OCI-LY3 (cell line): ENCODE data around the gene TMEM74B.
A peak's percentile ranks its signal among the peaks of the same experiment; 100 is the strongest.

Source experiments
- EZH2phosphoT487 ChIP-seq: fragments of 200-600 bp; shearing (Covaris generic); IDR thresholded peaks from 2 replicates; pipeline ENCODE4 v1.6.1; 2018; ENCODE audit warnings: antibody characterized with exemption, mixed run types, low read depth
- TF ChIP-seq, protein P1 (sequence below): fragments of 200-600, 300-600 bp; sonication (generic); IDR thresholded peaks from 2 replicates; pipeline ENCODE4 v1.5.1; 2014; ENCODE audit warnings: antibody characterized with exemption, low read length, low read depth

DNA sequence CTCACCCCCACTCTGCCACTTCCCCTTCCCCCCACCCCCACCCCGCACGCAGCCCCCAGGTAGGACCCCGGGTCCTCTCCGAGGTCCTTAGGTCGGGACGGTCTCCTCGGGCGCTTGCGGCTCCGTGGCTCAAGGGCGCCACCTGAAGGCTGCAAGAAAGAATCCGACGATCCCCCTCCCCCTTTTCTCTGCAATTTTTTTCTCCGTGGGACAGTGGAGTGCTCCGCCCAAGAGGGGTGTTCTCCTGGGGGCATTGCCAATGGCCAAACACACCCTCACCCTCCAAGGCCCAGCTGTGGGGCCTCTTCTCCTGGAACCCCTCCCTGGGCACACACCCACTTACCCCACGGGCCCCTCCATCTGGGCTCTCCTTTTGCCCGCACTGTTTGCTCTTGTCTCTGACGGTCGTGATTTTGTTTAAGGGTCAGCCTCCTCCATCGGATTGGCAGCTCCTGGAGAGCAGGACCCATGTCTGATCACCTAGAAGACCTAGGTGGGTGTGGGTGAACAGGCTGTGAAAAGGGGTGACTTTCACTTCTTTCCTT is 1.1 kb upstream of the TMEM74B start:
- TF ChIP-seq, protein P1, sequence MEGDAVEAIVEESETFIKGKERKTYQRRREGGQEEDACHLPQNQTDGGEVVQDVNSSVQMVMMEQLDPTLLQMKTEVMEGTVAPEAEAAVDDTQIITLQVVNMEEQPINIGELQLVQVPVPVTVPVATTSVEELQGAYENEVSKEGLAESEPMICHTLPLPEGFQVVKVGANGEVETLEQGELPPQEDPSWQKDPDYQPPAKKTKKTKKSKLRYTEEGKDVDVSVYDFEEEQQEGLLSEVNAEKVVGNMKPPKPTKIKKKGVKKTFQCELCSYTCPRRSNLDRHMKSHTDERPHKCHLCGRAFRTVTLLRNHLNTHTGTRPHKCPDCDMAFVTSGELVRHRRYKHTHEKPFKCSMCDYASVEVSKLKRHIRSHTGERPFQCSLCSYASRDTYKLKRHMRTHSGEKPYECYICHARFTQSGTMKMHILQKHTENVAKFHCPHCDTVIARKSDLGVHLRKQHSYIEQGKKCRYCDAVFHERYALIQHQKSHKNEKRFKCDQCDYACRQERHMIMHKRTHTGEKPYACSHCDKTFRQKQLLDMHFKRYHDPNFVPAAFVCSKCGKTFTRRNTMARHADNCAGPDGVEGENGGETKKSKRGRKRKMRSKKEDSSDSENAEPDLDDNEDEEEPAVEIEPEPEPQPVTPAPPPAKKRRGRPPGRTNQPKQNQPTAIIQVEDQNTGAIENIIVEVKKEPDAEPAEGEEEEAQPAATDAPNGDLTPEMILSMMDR, result peak; percentile 47
- TF ChIP-seq EZH2phosphoT487, result no peak
